WTC11 (cell line): ENCODE measurements around the gene P2RX3.

Experiments
- ATF1 ChIP-seq: sonication (generic); formaldehyde crosslinking; IDR thresholded peaks from 2 replicates; pipeline ENCODE4 v1.8.1; 2023; ENCODE audit warnings: mild to moderate bottlenecking, moderate library complexity, missing genetic modification reagents
- CREM ChIP-seq: sonication (generic); formaldehyde crosslinking; IDR thresholded peaks from 2 replicates; pipeline ENCODE4 v1.8.1; 2022; ENCODE audit warnings: mild to moderate bottlenecking, missing genetic modification reagents, moderate library complexity
- E2F1 ChIP-seq: sonication (generic); formaldehyde crosslinking; IDR thresholded peaks from 2 replicates; pipeline ENCODE4 v1.8.0; 2022; ENCODE audit warnings: mild to moderate bottlenecking, missing genetic modification reagents
- E2F4 ChIP-seq: sonication (generic); formaldehyde crosslinking; IDR thresholded peaks from 2 replicates; pipeline ENCODE4 v1.8.1; 2022; ENCODE audit warnings: low read depth, mild to moderate bottlenecking, moderate library complexity, missing genetic modification reagents, borderline replicate concordance
- JUN ChIP-seq: sonication (generic); formaldehyde crosslinking; IDR thresholded peaks from 2 replicates; pipeline ENCODE4 v1.8.0; 2023; ENCODE audit warnings: mild to moderate bottlenecking, missing genetic modification reagents
- MYBL2 ChIP-seq: sonication (generic); formaldehyde crosslinking; IDR thresholded peaks from 2 replicates; pipeline ENCODE4 v1.8.1; 2023; ENCODE audit warnings: mild to moderate bottlenecking, moderate library complexity, missing genetic modification reagents
- SMAD4 ChIP-seq: sonication (generic); formaldehyde crosslinking; IDR thresholded peaks from 2 replicates; pipeline ENCODE4 v1.8.0; 2022; ENCODE audit warnings: mild to moderate bottlenecking, missing genetic modification reagents
- STAT6 ChIP-seq: sonication (generic); formaldehyde crosslinking; conservative IDR thresholded peaks from 2 replicates; pipeline ENCODE4 v1.8.1; 2023; ENCODE audit warnings: mild to moderate bottlenecking, low read depth, missing genetic modification reagents, moderate library complexity
- TCF7 ChIP-seq: sonication (generic); formaldehyde crosslinking; IDR thresholded peaks from 2 replicates; pipeline ENCODE4 v1.8.0; 2022; ENCODE audit warnings: mild to moderate bottlenecking, low read depth, missing genetic modification reagents, moderate library complexity
- ZNF532 ChIP-seq: fragments of 250-450 bp; sonication (Bioruptor Pico); IDR thresholded peaks from 2 replicates; pipeline ENCODE4 v1.9.0; 2021; ENCODE audit warnings: mild to moderate bottlenecking, borderline replicate concordance
- TF ChIP-seq, protein P1 (sequence below): fragments of 200-600 bp; IDR thresholded peaks from 2 replicates; pipeline ENCODE4 v1.8.0; 2022; ENCODE audit warnings: antibody characterized with exemption
- TF ChIP-seq, protein P2 (sequence below): sonication (generic); formaldehyde crosslinking; IDR thresholded peaks from 2 replicates; pipeline ENCODE4 v1.8.0; 2023; ENCODE audit warnings: missing genetic modification reagents, mild to moderate bottlenecking, borderline replicate concordance
- TF ChIP-seq, protein P3 (sequence below): sonication (generic); formaldehyde crosslinking; IDR thresholded peaks from 2 replicates; pipeline ENCODE4 v1.8.1; 2023; ENCODE audit warnings: mild to moderate bottlenecking, moderate library complexity, missing genetic modification reagents

- TF ChIP-seq ATF1 (CRISPR knock-in tag), result no peak
- TF ChIP-seq, protein P1, sequence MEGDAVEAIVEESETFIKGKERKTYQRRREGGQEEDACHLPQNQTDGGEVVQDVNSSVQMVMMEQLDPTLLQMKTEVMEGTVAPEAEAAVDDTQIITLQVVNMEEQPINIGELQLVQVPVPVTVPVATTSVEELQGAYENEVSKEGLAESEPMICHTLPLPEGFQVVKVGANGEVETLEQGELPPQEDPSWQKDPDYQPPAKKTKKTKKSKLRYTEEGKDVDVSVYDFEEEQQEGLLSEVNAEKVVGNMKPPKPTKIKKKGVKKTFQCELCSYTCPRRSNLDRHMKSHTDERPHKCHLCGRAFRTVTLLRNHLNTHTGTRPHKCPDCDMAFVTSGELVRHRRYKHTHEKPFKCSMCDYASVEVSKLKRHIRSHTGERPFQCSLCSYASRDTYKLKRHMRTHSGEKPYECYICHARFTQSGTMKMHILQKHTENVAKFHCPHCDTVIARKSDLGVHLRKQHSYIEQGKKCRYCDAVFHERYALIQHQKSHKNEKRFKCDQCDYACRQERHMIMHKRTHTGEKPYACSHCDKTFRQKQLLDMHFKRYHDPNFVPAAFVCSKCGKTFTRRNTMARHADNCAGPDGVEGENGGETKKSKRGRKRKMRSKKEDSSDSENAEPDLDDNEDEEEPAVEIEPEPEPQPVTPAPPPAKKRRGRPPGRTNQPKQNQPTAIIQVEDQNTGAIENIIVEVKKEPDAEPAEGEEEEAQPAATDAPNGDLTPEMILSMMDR, result no peak
- no peak for TF ChIP-seq JUN
- no peak for TF ChIP-seq E2F1
- TF ChIP-seq STAT6 (CRISPR knock-in tag), result no peak
- TF ChIP-seq TCF7 (CRISPR knock-in tag), result no peak
- no peak for TF ChIP-seq E2F4
- TF ChIP-seq, protein P2, sequence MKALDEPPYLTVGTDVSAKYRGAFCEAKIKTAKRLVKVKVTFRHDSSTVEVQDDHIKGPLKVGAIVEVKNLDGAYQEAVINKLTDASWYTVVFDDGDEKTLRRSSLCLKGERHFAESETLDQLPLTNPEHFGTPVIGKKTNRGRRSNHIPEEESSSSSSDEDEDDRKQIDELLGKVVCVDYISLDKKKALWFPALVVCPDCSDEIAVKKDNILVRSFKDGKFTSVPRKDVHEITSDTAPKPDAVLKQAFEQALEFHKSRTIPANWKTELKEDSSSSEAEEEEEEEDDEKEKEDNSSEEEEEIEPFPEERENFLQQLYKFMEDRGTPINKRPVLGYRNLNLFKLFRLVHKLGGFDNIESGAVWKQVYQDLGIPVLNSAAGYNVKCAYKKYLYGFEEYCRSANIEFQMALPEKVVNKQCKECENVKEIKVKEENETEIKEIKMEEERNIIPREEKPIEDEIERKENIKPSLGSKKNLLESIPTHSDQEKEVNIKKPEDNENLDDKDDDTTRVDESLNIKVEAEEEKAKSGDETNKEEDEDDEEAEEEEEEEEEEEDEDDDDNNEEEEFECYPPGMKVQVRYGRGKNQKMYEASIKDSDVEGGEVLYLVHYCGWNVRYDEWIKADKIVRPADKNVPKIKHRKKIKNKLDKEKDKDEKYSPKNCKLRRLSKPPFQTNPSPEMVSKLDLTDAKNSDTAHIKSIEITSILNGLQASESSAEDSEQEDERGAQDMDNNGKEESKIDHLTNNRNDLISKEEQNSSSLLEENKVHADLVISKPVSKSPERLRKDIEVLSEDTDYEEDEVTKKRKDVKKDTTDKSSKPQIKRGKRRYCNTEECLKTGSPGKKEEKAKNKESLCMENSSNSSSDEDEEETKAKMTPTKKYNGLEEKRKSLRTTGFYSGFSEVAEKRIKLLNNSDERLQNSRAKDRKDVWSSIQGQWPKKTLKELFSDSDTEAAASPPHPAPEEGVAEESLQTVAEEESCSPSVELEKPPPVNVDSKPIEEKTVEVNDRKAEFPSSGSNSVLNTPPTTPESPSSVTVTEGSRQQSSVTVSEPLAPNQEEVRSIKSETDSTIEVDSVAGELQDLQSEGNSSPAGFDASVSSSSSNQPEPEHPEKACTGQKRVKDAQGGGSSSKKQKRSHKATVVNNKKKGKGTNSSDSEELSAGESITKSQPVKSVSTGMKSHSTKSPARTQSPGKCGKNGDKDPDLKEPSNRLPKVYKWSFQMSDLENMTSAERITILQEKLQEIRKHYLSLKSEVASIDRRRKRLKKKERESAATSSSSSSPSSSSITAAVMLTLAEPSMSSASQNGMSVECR, result no peak
- TF ChIP-seq ZNF532 (CRISPR knock-in tag), result no peak
- TF ChIP-seq, protein P3, sequence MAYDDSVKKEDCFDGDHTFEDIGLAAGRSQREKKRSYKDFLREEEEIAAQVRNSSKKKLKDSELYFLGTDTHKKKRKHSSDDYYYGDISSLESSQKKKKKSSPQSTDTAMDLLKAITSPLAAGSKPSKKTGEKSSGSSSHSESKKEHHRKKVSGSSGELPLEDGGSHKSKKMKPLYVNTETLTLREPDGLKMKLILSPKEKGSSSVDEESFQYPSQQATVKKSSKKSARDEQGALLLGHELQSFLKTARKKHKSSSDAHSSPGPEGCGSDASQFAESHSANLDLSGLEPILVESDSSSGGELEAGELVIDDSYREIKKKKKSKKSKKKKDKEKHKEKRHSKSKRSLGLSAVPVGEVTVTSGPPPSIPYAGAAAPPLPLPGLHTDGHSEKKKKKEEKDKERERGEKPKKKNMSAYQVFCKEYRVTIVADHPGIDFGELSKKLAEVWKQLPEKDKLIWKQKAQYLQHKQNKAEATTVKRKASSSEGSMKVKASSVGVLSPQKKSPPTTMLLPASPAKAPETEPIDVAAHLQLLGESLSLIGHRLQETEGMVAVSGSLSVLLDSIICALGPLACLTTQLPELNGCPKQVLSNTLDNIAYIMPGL (CRISPR knock-in tag), result no peak
- TF ChIP-seq SMAD4 (CRISPR knock-in tag), result no peak
- TF ChIP-seq MYBL2 (CRISPR knock-in tag), result no peak
- TF ChIP-seq CREM, result no peak
Measured at GRCh38 chr11:57364851-57365660, 26.9 kb downstream of the P2RX3 start.
